PC-3 (cell line): ENCODE results near the gene GADD45G. TPM values are rescaled to one million over a fixed set of nuclear protein-coding genes. Genes with fewer than 3 reads are reported as not detected.

Experiments
- ATAC-seq: fragments of 200-7000 bp; cut with Tn5 transposase; 2 replicates; pipeline ENCODE4 v1.9.1; 2020; ENCODE audit warnings: mild to moderate bottlenecking, moderate library complexity
- BruUV-seq: library from RNA; stranded (reverse); fragments of 400-500 nt; replicated peaks from 2 replicates; lab custom pipeline; 2021; lab: Mats Ljungman, UMichigan
- CTCF ChIA-PET: fragments of 300-600 bp; sonication (Branson Sonifier 250); formaldehyde crosslinking; loops from one replicate; lab custom pipeline; 2022; ENCODE audit warnings: antibody characterized with exemption; lab: Charles Lee
- POLR2A ChIA-PET: fragments of 300-600 bp; sonication (Branson Sonifier 250); formaldehyde crosslinking; loops from one replicate; lab custom pipeline; 2022; ENCODE audit warnings: antibody characterized with exemption; ENCODE audit not compliant: unreplicated experiment; lab: Charles Lee
- DNase-seq: peaks from one replicate; pipeline ENCODE4 v3.0.0-alpha.2; 2015
- H2AFZ ChIP-seq: fragments of 300-600 bp; sonication (generic); 2 replicates; pipeline ENCODE4 v1.6.0; 2016; ENCODE audit warnings: antibody characterized with exemption, low read length
- H3F3A ChIP-seq: fragments of 300-600 bp; sonication (generic); one replicate; pipeline ENCODE4 v1.6.0; 2017; ENCODE audit warnings: antibody characterized with exemption, low read length, control low read depth, mild to moderate bottlenecking; ENCODE audit not compliant: unreplicated experiment
- H3K27ac ChIP-seq: fragments of 300-600 bp; sonication (generic); 2 replicates; pipeline ENCODE4 v1.5.1; 2016; ENCODE audit warnings: mild to moderate bottlenecking, low read length
- H3K27me3 ChIP-seq: fragments of 300-600 bp; sonication (generic); 2 replicates; pipeline ENCODE4 v1.6.1; 2016; ENCODE audit warnings: low read length, mixed read lengths
- H3K36me3 ChIP-seq: fragments of 300-600 bp; sonication (generic); 2 replicates; pipeline ENCODE4 v1.6.1; 2016; ENCODE audit warnings: low read depth, mixed run types, low read length, mixed read lengths
- H3K4me1 ChIP-seq: fragments of 300-600 bp; sonication (generic); 2 replicates; pipeline ENCODE4 v1.5.1; 2016; ENCODE audit warnings: low read length; ENCODE audit not compliant: insufficient read depth
- H3K4me2 ChIP-seq: fragments of 300-600 bp; sonication (generic); 2 replicates; pipeline ENCODE4 v1.6.0; 2016; ENCODE audit warnings: low read length
- H3K4me3 ChIP-seq: fragments of 300-600 bp; sonication (generic); 2 replicates; pipeline ENCODE4 v1.5.1; 2016; ENCODE audit warnings: mild to moderate bottlenecking, low read length, mixed read lengths
- H3K79me2 ChIP-seq: fragments of 300-600 bp; sonication (generic); 2 replicates; pipeline ENCODE4 v1.6.1; 2017; ENCODE audit warnings: low read length, mixed read lengths
- H3K9ac ChIP-seq: fragments of 300-600 bp; sonication (generic); 2 replicates; pipeline ENCODE4 v1.6.0; 2016; ENCODE audit warnings: mild to moderate bottlenecking, low read length
- H3K9me2 ChIP-seq: fragments of 300-600 bp; sonication (generic); replicated peaks from 2 replicates; pipeline ENCODE4 v1.6.1; 2016; ENCODE audit warnings: mixed run types, low read length, mixed read lengths
- H3K9me3 ChIP-seq: fragments of 300-600 bp; sonication (generic); 2 replicates; pipeline ENCODE4 v1.6.1; 2016; ENCODE audit warnings: low read length, mixed read lengths
- H4K20me1 ChIP-seq: fragments of 300-600 bp; sonication (generic); 2 replicates; pipeline ENCODE4 v1.6.1; 2016; ENCODE audit warnings: low read length, mixed read lengths
- CTCF ChIP-seq: fragments of 300-600 bp; sonication (generic); conservative IDR thresholded peaks from 2 replicates; pipeline ENCODE4 v1.5.1; 2017; ENCODE audit warnings: antibody characterized with exemption, low read depth, mild to moderate bottlenecking, low read length
- EZH2 ChIP-seq: fragments of 300-600 bp; sonication (generic); IDR thresholded peaks from one replicate; pipeline ENCODE4 v1.6.1; 2017; ENCODE audit warnings: antibody characterized with exemption, mild to moderate bottlenecking, low read length; ENCODE audit not compliant: unreplicated experiment
- EZH2phosphoT487 ChIP-seq: fragments of 300-600 bp; sonication (generic); IDR thresholded peaks from 2 replicates; pipeline ENCODE4 v1.6.1; 2018; ENCODE audit warnings: mild to moderate bottlenecking, antibody characterized with exemption, low read length, borderline replicate concordance
- intact Hi-C: fragments of 100-400 bp; cut with micrococcal nuclease; formaldehyde crosslinking; loops from 2 replicates; pipeline ENCODE4 v1.9.0; 2023
- total RNA-seq: library from RNA; depleted of rRNA; stranded (reverse); fragments of >200 nt; gene quantifications from 2 replicates; pipeline ENCODE4 v1.2.3, GENCODE V29; 2014

GADD45G gene
- total RNA-seq, 1 experiment from 2014 or later = 2.1 TPM

GRCh38 chr9:89590415-89590814 lies 14.4 kb upstream of the GADD45G start:
- no peak overlapping the region for H3K4me3 ChIP-seq
- no peaks in the 10 kb centered on the region for H3K36me3 ChIP-seq
- no peak overlapping the region for H3K4me2 ChIP-seq
- no peaks in the 10 kb centered on the region for H3K9me2 ChIP-seq
- H3K9me3 ChIP-seq = no peaks in the 10 kb centered on the region
- H3K79me2 ChIP-seq = no peaks in the 10 kb centered on the region
- intact Hi-C loops = no loop called here
- BruUV-seq = no TSS peak
- no peak overlapping the region for H2AFZ ChIP-seq
- no peak for DNase-seq
- H3K27ac ChIP-seq = no peak overlapping the region
- H3K4me1 ChIP-seq = no peaks in the 10 kb centered on the region
- H3K27me3 ChIP-seq = peaks cover 20% of the 10 kb centered on the region
- ChIA-PET CTCF (no interaction called here), POLR2A (no interaction called here)
- H4K20me1 ChIP-seq = no peaks in the 10 kb centered on the region
- TF ChIP-seq EZH2 (no peak), EZH2phosphoT487 (no peak), CTCF (no peak)
- H3F3A ChIP-seq = no peaks in the 10 kb centered on the region
- H3K9ac ChIP-seq = no peak overlapping the region
- ATAC-seq = no peak

- CTCF ChIA-PET = no interaction called here
- intact Hi-C loops = no loop called here
- Histone ChIP-seq H2AFZ (no peak overlapping the region), H3K9ac (no peak overlapping the region), H3K9me2 (no peaks in the 10 kb centered on the region), H3K4me2 (no peak overlapping the region), H3K27me3 (peaks cover 21% of the 10 kb centered on the region), H3K4me3 (no peak overlapping the region), H3F3A (no peaks in the 10 kb centered on the region), H3K27ac (no peak overlapping the region), H3K4me1 (no peaks in the 10 kb centered on the region), H3K36me3 (no peaks in the 10 kb centered on the region), H3K79me2 (no peaks in the 10 kb centered on the region), H4K20me1 (no peaks in the 10 kb centered on the region), H3K9me3 (no peaks in the 10 kb centered on the region)
- TF ChIP-seq EZH2phosphoT487 (no peak), EZH2 (no peak), CTCF (no peak)
- DNase-seq (no peak), ATAC-seq (no peak)
- POLR2A ChIA-PET = no interaction called here
- BruUV-seq = no TSS peak
Observed at GRCh38 chr9:89591274-89592212, 13.3 kb upstream of the GADD45G start.
